Hematopoietic multipotent progenitor cell treated with erythropoietin and hydrocortisone succinate and interleukin-3 and kit ligand, for 17 days (in vitro differentiated cells): Measurements from ENCODE around the gene IER5.
"Not testable (repeated sequence)": the region's sequence is repeated elsewhere in the genome, so short reads cannot be mapped to it uniquely, and the experiment has no call there.

Source experiments
- DNase-seq: peaks from one replicate; pipeline ENCODE4 v3.0.0-alpha.2; 2015; ENCODE audit warnings: low spot score

IER5 gene

DNA sequence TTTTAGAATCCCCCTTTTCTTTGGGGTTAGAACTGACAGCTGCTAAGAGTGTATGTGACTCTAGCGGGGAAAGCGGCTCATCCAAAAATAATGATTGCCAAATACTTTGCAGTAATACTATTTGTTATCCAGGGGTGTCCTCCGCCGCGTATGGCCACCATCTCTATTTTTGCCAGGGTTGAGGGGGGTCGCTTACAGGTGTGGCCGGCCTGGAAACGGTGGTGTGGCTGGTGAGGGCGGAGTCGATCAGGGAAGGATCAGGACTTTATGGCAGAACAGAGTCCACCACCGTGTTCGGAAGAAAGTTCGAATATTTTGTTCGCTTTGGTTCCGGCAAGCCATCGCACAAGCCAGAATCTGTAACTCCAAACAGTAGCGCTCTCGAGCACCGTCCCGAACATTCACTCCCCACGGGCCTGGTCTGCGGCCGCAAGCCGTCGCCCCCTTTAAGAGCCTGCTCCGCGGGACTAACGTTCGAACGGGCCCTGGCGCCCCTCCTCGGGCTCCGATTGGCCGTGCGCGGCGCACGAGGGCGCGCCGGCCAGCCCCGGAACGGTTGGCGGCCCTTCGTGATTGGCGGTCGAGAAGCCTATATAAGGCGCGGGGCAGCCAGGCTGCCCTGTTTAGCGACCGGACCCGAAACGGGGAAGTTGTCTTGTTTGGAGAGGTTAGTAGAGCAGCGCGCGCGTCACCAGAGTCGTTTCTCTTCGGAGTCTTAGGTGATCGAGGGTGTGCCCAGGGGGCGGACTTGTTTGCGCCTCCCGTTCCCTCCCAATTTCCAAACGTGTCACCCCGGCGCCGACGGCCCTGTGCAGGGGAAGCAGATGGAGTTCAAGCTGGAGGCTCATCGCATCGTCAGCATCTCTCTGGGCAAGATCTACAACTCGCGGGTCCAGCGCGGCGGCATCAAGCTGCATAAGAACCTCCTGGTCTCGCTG, at the start of gene IER5:
Gene IER5 (plus strand): TSS at position 622 of the 938 bp plus-strand sequence. CDS start 203 bp downstream, at position 825.
- peak; percentile 97 for DNase-seq

DNA sequence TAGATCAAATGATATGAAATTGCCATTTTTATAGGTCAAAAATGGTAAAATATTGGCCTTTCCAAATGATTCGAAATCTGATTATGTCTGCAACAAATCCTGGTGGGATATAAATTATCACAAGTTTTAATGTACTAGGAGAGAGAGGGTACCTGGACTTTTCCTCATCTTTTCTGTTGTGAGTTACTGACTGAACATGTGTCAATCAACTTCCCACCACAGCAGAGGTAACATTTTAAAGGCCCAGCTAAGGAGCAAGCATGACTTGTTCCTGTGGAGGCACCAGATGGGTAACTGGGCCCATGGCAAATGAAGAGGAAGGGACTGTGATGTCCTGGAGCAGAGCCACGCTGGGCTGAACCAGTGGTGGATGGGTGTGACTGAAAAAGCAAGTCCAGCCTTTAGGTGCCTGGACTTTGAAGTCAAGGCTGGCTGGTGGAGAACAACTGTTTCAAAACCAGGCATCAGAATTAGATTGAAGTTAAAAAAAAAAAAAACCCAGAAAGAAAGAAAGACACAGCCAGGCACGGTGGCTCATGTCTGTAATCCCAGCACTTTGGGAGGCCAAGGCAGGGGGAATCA, 48.1 kb upstream of the IER5 start:
- DNase-seq: no peak

GRCh38 chr1:181043025-181043888, 45.2 kb upstream of the IER5 start:
- no peak for DNase-seq

GRCh38 chr1:181044449-181044966, 44.0 kb upstream of the IER5 start:
- DNase-seq: no peak

- not testable (repeated sequence) for DNase-seq
Observed at GRCh38 chr1:181045946-181046345, 42.6 kb upstream of the IER5 start.

DNA sequence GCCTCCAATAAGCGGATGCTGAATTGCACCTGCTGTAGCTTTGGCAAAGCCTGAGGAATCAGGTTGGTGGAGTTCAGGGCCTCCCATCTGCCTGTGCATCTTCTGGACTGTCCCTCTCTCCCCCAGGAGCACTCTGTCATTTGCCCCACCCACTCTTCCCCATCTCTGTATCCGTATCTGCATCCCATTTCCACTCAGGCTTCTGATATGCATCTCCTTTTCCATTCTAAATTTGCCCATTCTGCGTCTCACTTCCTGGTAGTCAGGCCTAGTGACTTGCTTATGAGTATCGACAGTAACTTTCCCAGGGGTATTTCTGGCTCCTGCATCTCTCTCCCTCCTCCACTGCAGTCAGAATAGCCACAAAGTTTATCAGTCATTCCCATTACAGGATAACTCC, 39.1 kb upstream of the IER5 start:
- no peak for DNase-seq

DNA sequence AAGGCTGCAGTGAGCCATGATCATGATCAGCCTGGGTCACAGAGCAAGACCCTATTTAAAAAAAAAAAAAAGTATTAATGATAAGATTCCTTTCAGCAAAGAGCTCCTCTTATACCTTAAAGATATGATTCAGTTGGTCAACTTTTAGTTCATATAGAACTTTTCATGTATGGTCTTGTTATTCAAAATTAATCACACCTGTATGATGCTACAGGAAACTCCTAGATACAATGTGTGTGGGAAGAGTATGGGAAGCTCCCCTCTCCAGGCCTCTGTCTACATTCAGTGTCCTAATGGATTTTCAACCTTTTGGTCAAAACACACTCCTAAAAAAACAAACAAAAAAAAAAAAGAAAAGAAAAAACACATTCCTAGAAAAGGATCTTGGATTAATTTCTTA, 37.6 kb upstream of the IER5 start:
- DNase-seq: no peak

GRCh38 chr1:181056560-181056959, 31.9 kb upstream of the IER5 start:
- DNase-seq: no peak

GRCh38 chr1:181057079-181057478, 31.4 kb upstream of the IER5 start:
- no peak for DNase-seq

DNA sequence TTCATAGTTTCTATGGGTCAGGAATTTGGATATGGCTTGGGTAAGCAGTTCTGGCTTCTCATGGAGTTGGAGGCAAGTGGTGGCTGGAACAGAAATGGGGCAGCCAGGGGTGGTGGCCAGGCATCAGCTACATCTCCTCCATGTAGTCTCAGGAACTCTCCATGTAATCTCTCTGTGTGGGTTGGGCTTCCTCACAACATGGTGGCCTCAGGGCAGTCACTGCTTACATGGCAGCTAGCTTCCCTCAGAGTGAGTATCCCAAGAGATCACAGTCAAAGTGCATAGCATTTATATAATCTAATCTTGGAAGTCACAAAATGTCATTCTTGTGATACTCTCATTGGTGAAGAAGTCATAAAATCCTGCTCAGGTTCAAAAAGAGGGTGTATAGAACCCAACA, 29.1 kb upstream of the IER5 start:
- DNase-seq: no peak

- DNase-seq: no peak
Observed at GRCh38 chr1:181060066-181060465, 28.4 kb upstream of the IER5 start.

- DNase-seq: not testable (repeated sequence)
Observed at GRCh38 chr1:181060947-181061346, 27.6 kb upstream of the IER5 start.

- no peak for DNase-seq
Observed at GRCh38 chr1:181061487-181061886, 27.0 kb upstream of the IER5 start.

DNA sequence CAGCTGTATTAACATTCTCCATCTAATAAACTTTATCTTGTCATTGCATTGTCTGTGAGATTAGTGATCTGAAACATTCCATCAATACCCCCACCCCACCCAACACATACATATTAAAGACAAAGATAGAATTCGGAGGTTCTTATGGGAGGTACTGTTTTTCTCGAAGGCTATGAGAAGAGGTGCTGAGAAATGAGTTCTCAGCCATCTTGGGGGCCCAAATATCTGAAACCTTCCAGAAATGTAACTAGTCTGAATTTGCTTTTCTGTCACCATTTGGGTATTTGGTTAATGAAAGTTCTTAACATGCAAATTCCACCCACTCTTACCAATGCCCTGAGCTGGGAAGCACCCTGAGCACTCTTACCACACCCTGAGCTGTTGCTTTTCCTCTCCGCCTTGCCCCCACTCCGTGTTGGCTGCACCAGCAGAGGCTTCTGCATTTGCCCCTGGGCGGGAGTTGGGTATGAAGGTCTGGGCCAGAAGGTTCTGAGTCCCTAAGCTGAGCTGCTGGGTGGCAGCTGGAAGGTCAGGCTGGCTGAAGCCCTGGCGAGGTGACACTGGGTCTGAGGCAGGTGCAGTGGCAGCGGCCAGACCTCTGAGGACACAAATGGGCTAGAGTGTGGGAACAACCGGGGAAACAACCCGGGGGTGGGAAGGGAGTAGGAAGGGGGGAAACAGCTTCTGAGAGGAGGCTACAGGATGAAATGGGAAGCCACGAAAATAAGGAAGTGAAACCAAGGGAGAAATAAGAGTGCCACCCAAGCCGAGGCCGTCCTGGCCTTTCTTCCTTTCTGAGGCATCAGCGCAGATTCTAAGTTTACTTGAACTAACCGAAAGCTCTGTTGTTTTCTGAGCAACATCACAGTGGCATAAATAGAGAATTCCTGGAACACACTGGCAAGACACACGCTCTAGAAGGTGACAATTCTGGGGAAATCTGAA, 26.3 kb upstream of the IER5 start:
- DNase-seq: no peak

DNA sequence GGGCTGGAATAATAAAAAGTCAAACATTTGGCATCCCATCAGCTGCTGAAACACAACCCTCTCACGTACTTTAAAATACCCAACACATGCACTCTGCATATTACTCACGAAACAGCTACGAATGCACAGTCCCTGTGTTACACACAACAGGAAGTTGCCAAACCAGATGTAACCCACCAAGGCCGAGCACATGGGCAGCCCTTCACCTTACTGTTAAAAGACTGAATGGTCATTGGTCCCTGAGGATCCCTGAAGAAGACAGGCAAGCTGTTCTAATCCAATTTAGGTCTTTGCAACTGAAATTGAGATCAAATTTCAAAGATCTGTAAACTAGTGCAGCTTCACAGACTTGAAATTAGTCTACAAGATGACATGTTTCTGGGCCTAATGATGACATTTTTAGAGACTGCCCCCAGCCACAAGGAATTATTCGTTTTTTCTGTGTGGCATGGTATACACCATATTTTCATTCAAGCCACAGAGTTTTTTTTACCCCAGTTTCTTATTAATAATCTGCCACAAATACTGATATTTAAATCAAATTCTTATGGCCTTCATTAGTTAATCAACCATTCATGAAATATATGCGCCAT, 25.6 kb upstream of the IER5 start:
- no peak for DNase-seq

DNA sequence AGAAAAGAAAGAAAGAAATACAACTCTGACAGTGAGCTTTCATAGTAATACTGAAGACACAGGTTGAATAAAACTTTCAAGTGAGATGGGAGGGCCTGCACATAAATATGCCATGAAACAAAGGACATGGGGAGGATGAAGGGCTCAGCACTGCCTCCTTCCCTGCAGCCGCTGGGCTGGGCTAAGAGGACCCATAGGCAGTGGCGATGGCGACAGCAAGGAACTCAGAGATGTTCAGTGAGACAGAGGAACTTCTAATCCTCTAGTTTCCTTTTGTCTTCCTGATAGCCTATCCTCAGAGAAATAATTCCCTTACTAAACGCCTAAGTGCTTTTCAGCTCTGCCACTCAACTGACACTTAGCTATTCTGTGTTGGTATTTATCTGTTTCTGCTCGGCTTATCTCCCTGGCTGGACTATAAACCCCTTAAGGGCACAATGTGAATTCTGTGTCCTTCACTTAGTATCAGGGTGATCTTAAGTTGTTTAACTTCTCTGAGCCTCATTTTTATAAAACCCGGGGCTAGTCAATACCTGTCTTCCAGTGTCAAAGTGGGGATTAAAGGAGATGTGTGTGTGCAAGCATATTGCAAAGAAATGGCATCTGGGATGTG, 24.4 kb upstream of the IER5 start:
- DNase-seq: no peak

- no peak for DNase-seq
Observed at GRCh38 chr1:181064702-181065101, 23.8 kb upstream of the IER5 start.

GRCh38 chr1:181073638-181074037, 14.9 kb upstream of the IER5 start:
- DNase-seq: no peak

GRCh38 chr1:181075766-181076350, 12.6 kb upstream of the IER5 start:
- DNase-seq: no peak

GRCh38 chr1:181076852-181077251, 11.6 kb upstream of the IER5 start:
- DNase-seq: no peak
